ENCODE measurements around the gene KRT79. TPM values are rescaled to one million over a fixed set of nuclear protein-coding genes. Genes with fewer than 3 reads are reported as not detected.

KRT79 gene
- polyA plus RNA-seq, 1 donor: not detected

GRCh38 chr12:52788192-52788875 lies 45.8 kb downstream of the KRT79 start:
- H3K4me3 ChIP-seq (ENCODE audit: low read length): no peak overlapping the region
- no peak for DNase-seq
- H3K36me3 ChIP-seq (ENCODE audit: control insufficient read depth, insufficient read depth, low read length): no peaks in the 10 kb centered on the region
- peaks cover 48% of the 10 kb centered on the region for H3K27me3 ChIP-seq (ENCODE audit: control insufficient read depth, insufficient read depth, low read length)
- peaks cover 3% of the 10 kb centered on the region for H3K9me3 ChIP-seq (ENCODE audit: control insufficient read depth, low read depth, low read length)
- 0% methylated on average over 1 of the region's 6 CpGs for WGBS (ENCODE audit: insufficient coverage, low lambda C conversion rate)
- no peak overlapping the region for H3K27ac ChIP-seq (ENCODE audit: low read length)
- no peaks in the 10 kb centered on the region for H3K4me1 ChIP-seq (ENCODE audit: control insufficient read depth, insufficient read depth, low read length)

- no peak for DNase-seq
- 80% methylated on average over 3 of the region's 6 CpGs for WGBS (ENCODE audit: insufficient coverage, low lambda C conversion rate)
- no peak overlapping the region for H3K27ac ChIP-seq (ENCODE audit: low read length)
- H3K9me3 ChIP-seq (ENCODE audit: control insufficient read depth, low read depth, low read length): peaks cover 3% of the 10 kb centered on the region
- no peaks in the 10 kb centered on the region for H3K4me1 ChIP-seq (ENCODE audit: control insufficient read depth, insufficient read depth, low read length)
- H3K4me3 ChIP-seq (ENCODE audit: low read length): no peak overlapping the region
- peaks cover 44% of the 10 kb centered on the region for H3K27me3 ChIP-seq (ENCODE audit: control insufficient read depth, insufficient read depth, low read length)
- H3K36me3 ChIP-seq (ENCODE audit: control insufficient read depth, insufficient read depth, low read length): no peaks in the 10 kb centered on the region
Observed at GRCh38 chr12:52787324-52788191, 46.6 kb downstream of the KRT79 start.

- H3K4me3 ChIP-seq (ENCODE audit: low read length): no peak overlapping the region
- DNase-seq: no peak
- H3K9me3 ChIP-seq (ENCODE audit: control insufficient read depth, low read depth, low read length): peaks cover under 1% of the 10 kb centered on the region
- H3K27ac ChIP-seq (ENCODE audit: low read length): no peak overlapping the region
- H3K27me3 ChIP-seq (ENCODE audit: control insufficient read depth, insufficient read depth, low read length): peaks cover 40% of the 10 kb centered on the region
- WGBS (ENCODE audit: insufficient coverage, low lambda C conversion rate): no CpG with 5 or more reads among the region's 3 CpGs
- no peaks in the 10 kb centered on the region for H3K4me1 ChIP-seq (ENCODE audit: control insufficient read depth, insufficient read depth, low read length)
- H3K36me3 ChIP-seq (ENCODE audit: control insufficient read depth, insufficient read depth, low read length): no peaks in the 10 kb centered on the region
Observed at GRCh38 chr12:52784909-52785308, 49.2 kb downstream of the KRT79 start.

GRCh38 chr12:52783563-52784316 lies 50.4 kb downstream of the KRT79 start:
- H3K4me1 ChIP-seq (ENCODE audit: control insufficient read depth, insufficient read depth, low read length): no peaks in the 10 kb centered on the region
- WGBS (ENCODE audit: insufficient coverage, low lambda C conversion rate): no CpG with 5 or more reads among the region's 7 CpGs
- H3K36me3 ChIP-seq (ENCODE audit: control insufficient read depth, insufficient read depth, low read length): no peaks in the 10 kb centered on the region
- no peaks in the 10 kb centered on the region for H3K9me3 ChIP-seq (ENCODE audit: control insufficient read depth, low read depth, low read length)
- DNase-seq: no peak
- no peak overlapping the region for H3K27ac ChIP-seq (ENCODE audit: low read length)
- peaks cover 31% of the 10 kb centered on the region for H3K27me3 ChIP-seq (ENCODE audit: control insufficient read depth, insufficient read depth, low read length)
- no peak overlapping the region for H3K4me3 ChIP-seq (ENCODE audit: low read length)

GRCh38 chr12:52782502-52782901 lies 51.6 kb downstream of the KRT79 start:
- WGBS (ENCODE audit: insufficient coverage, low lambda C conversion rate): no CpG with 5 or more reads among the region's 4 CpGs
- no peak overlapping the region for H3K27ac ChIP-seq (ENCODE audit: low read length)
- no peaks in the 10 kb centered on the region for H3K4me1 ChIP-seq (ENCODE audit: control insufficient read depth, insufficient read depth, low read length)
- peaks cover 30% of the 10 kb centered on the region for H3K27me3 ChIP-seq (ENCODE audit: control insufficient read depth, insufficient read depth, low read length)
- no peak overlapping the region for H3K4me3 ChIP-seq (ENCODE audit: low read length)
- H3K36me3 ChIP-seq (ENCODE audit: control insufficient read depth, insufficient read depth, low read length): no peaks in the 10 kb centered on the region
- DNase-seq: no peak
- H3K9me3 ChIP-seq (ENCODE audit: control insufficient read depth, low read depth, low read length): no peaks in the 10 kb centered on the region

- H3K27me3 ChIP-seq (ENCODE audit: control insufficient read depth, insufficient read depth, low read length): peaks cover 30% of the 10 kb centered on the region
- WGBS (ENCODE audit: insufficient coverage, low lambda C conversion rate): 73% methylated on average over 2 of the region's 4 CpGs
- no peaks in the 10 kb centered on the region for H3K4me1 ChIP-seq (ENCODE audit: control insufficient read depth, insufficient read depth, low read length)
- no peak overlapping the region for H3K27ac ChIP-seq (ENCODE audit: low read length)
- no peak for DNase-seq
- no peak overlapping the region for H3K4me3 ChIP-seq (ENCODE audit: low read length)
- H3K36me3 ChIP-seq (ENCODE audit: control insufficient read depth, insufficient read depth, low read length): no peaks in the 10 kb centered on the region
- H3K9me3 ChIP-seq (ENCODE audit: control insufficient read depth, low read depth, low read length): no peaks in the 10 kb centered on the region
Observed at GRCh38 chr12:52781399-52782082, 52.6 kb downstream of the KRT79 start.

GRCh38 chr12:52779914-52780313 lies 54.2 kb downstream of the KRT79 start:
- no peak for DNase-seq
- no CpG with 5 or more reads among the region's 6 CpGs for WGBS (ENCODE audit: insufficient coverage, low lambda C conversion rate)
- Histone ChIP-seq H3K4me1 (ENCODE audit: control insufficient read depth, insufficient read depth, low read length) (no peaks in the 10 kb centered on the region), H3K27ac (ENCODE audit: low read length) (no peak overlapping the region), H3K27me3 (ENCODE audit: control insufficient read depth, insufficient read depth, low read length) (peaks cover 33% of the 10 kb centered on the region), H3K4me3 (ENCODE audit: low read length) (no peak overlapping the region), H3K9me3 (ENCODE audit: control insufficient read depth, low read depth, low read length) (no peaks in the 10 kb centered on the region), H3K36me3 (ENCODE audit: control insufficient read depth, insufficient read depth, low read length) (no peaks in the 10 kb centered on the region)

- H3K4me3 ChIP-seq (ENCODE audit: low read length): no peak overlapping the region
- WGBS (ENCODE audit: insufficient coverage, low lambda C conversion rate): 100% methylated on average over 1 of the region's 2 CpGs
- H3K36me3 ChIP-seq (ENCODE audit: control insufficient read depth, insufficient read depth, low read length): no peaks in the 10 kb centered on the region
Observed at GRCh38 chr12:52778833-52779232, 55.3 kb downstream of the KRT79 start.

GRCh38 chr12:52777566-52777965 lies 56.5 kb downstream of the KRT79 start:
- H3K4me3 ChIP-seq (ENCODE audit: low read length): no peak overlapping the region
- no peak for DNase-seq
- no peaks in the 10 kb centered on the region for H3K4me1 ChIP-seq (ENCODE audit: control insufficient read depth, insufficient read depth, low read length)
- no CpG with 5 or more reads among the region's 4 CpGs for WGBS (ENCODE audit: insufficient coverage, low lambda C conversion rate)
- H3K9me3 ChIP-seq (ENCODE audit: control insufficient read depth, low read depth, low read length): no peaks in the 10 kb centered on the region
- H3K27ac ChIP-seq (ENCODE audit: low read length): no peak overlapping the region
- H3K27me3 ChIP-seq (ENCODE audit: control insufficient read depth, insufficient read depth, low read length): peaks cover 31% of the 10 kb centered on the region
- no peaks in the 10 kb centered on the region for H3K36me3 ChIP-seq (ENCODE audit: control insufficient read depth, insufficient read depth, low read length)

More at GRCh38 chr12:52778833-52779232, 55.3 kb downstream of the KRT79 start:
- H3K9me3 ChIP-seq (ENCODE audit: control insufficient read depth, low read depth, low read length): no peaks in the 10 kb centered on the region
- peaks cover 34% of the 10 kb centered on the region for H3K27me3 ChIP-seq (ENCODE audit: control insufficient read depth, insufficient read depth, low read length)
- no peak overlapping the region for H3K27ac ChIP-seq (ENCODE audit: low read length)
- no peak for DNase-seq
- H3K4me1 ChIP-seq (ENCODE audit: control insufficient read depth, insufficient read depth, low read length): no peaks in the 10 kb centered on the region

GRCh38 chr12:52776913-52777395 lies 57.2 kb downstream of the KRT79 start, which contains the start of gene KRT76:
Gene KRT76 (minus strand): TSS chr12:52777345. CDS start chr12:52777291, 54 bp downstream.
- DNase-seq: no peak
- Histone ChIP-seq H3K27ac (ENCODE audit: low read length) (no peak within 1 kb of the TSS), H3K4me1 (ENCODE audit: control insufficient read depth, insufficient read depth, low read length) (no peaks in the 10 kb centered on the region), H3K9me3 (ENCODE audit: control insufficient read depth, low read depth, low read length) (no peaks in the 10 kb centered on the region), H3K27me3 (ENCODE audit: control insufficient read depth, insufficient read depth, low read length) (peaks cover 31% of the 10 kb centered on the region), H3K4me3 (ENCODE audit: low read length) (no peak within 1 kb of the TSS), H3K36me3 (ENCODE audit: control insufficient read depth, insufficient read depth, low read length) (no peaks in the 10 kb centered on the region)
- no CpG with 5 or more reads among the region's 8 CpGs for WGBS (ENCODE audit: insufficient coverage, low lambda C conversion rate)

Measured in large intestine (tissue), 3 donors.